ENCODE results near the gene PAWR. TPM values are rescaled to one million over a fixed set of nuclear protein-coding genes. Genes with fewer than 3 reads are reported as not detected.

The PAWR gene
- total and polyA plus RNA-seq, 10 of the 15 experiments (the other 5 are each of a cell fraction or from before 2014, with no cell fraction given): 8.1 to 70.6 (median 24.2) TPM

DNA sequence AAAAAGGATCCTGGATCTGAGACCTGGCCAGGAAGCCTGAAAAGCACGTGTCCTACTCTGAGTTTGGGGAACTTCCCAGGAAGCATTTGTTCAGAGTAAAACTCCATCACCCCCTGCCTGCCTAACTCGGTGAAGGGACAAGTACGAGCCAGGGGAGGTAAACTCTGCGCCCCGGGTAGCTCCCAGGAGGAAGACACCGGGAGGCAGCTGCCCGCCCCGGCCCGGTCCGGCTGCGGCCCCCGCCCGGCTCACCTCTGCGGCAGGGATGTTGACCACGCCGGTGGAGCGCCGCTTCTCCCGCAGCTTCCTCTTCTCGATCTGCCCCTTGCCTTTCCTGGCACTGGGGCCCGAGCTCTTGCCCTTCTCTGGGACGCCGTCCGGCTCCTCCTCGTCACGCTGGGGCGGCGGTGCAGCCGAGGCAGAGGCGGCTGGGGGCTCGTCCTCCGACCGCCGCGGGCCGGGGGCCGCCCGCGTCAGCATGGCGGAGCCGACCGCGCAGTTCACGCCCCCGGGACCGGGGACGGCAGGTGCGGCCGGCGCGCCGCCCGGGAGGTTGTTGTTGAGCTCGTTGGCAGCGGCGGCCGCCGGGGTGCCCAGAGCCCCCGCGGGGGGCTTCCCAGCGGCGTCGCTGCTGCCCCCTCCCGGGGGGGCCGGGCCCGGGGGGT is 1.2 kb downstream of the PAWR start (continued):
- TF ChIP-seq, protein P1, sequence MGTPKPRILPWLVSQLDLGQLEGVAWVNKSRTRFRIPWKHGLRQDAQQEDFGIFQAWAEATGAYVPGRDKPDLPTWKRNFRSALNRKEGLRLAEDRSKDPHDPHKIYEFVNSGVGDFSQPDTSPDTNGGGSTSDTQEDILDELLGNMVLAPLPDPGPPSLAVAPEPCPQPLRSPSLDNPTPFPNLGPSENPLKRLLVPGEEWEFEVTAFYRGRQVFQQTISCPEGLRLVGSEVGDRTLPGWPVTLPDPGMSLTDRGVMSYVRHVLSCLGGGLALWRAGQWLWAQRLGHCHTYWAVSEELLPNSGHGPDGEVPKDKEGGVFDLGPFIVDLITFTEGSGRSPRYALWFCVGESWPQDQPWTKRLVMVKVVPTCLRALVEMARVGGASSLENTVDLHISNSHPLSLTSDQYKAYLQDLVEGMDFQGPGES (IDR thresholded peaks at IDR 0.05): no peak
- TF ChIP-seq, protein P2, sequence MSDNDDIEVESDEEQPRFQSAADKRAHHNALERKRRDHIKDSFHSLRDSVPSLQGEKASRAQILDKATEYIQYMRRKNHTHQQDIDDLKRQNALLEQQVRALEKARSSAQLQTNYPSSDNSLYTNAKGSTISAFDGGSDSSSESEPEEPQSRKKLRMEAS (IDR thresholded peaks at IDR 0.05; ENCODE audit: low read depth, low read length): peak; percentile 40; the same call in 1 of the 2 replicates
- 0 out of 2 replicates have a peak, but pooled peaks have one; percentile 65 for TF ChIP-seq ZNF24 (IDR thresholded peaks at IDR 0.05)
- peak; percentile 74 for TF ChIP-seq MXI1 (IDR thresholded peaks at IDR 0.05; ENCODE audit: low read depth, low read length)
- TF ChIP-seq ZNF207 (IDR thresholded peaks at IDR 0.05; ENCODE audit: borderline replicate concordance): no peak
- peak; percentile 43; the same call in 1 of the 2 replicates for TF ChIP-seq BACH1 (IDR thresholded peaks at IDR 0.05; ENCODE audit: borderline replicate concordance)
- TF ChIP-seq HCFC1 (IDR thresholded peaks at IDR 0.05; ENCODE audit: low read length): no peak
- no peak for TF ChIP-seq KAT2A (conservative IDR thresholded peaks at IDR 0.05; ENCODE audit: control insufficient read depth, low read depth, low read length)
- TF ChIP-seq GABPA (IDR thresholded peaks at IDR 0.05; ENCODE audit: low read depth): no peak
- no peak for TF ChIP-seq YY1 (IDR thresholded peaks at IDR 0.05; ENCODE audit: low read depth, low read length)
- 0 out of 4 replicates have a peak, but pooled peaks of 1 of the 2 experiments have one; percentile 10 for TF ChIP-seq ETV6 (conservative IDR thresholded peaks at IDR 0.05 in 1 of 2, IDR thresholded peaks at IDR 0.05 in 1 of 2; ENCODE audit: borderline replicate concordance in 1 of 2, low read depth in 1 of 2)
- TF ChIP-seq, protein P3, sequence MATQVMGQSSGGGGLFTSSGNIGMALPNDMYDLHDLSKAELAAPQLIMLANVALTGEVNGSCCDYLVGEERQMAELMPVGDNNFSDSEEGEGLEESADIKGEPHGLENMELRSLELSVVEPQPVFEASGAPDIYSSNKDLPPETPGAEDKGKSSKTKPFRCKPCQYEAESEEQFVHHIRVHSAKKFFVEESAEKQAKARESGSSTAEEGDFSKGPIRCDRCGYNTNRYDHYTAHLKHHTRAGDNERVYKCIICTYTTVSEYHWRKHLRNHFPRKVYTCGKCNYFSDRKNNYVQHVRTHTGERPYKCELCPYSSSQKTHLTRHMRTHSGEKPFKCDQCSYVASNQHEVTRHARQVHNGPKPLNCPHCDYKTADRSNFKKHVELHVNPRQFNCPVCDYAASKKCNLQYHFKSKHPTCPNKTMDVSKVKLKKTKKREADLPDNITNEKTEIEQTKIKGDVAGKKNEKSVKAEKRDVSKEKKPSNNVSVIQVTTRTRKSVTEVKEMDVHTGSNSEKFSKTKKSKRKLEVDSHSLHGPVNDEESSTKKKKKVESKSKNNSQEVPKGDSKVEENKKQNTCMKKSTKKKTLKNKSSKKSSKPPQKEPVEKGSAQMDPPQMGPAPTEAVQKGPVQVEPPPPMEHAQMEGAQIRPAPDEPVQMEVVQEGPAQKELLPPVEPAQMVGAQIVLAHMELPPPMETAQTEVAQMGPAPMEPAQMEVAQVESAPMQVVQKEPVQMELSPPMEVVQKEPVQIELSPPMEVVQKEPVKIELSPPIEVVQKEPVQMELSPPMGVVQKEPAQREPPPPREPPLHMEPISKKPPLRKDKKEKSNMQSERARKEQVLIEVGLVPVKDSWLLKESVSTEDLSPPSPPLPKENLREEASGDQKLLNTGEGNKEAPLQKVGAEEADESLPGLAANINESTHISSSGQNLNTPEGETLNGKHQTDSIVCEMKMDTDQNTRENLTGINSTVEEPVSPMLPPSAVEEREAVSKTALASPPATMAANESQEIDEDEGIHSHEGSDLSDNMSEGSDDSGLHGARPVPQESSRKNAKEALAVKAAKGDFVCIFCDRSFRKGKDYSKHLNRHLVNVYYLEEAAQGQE (IDR thresholded peaks at IDR 0.05; ENCODE audit: low read depth, low read length): 0 out of 2 replicates have a peak, but pooled peaks have one; percentile 12
- TF ChIP-seq, protein P4, sequence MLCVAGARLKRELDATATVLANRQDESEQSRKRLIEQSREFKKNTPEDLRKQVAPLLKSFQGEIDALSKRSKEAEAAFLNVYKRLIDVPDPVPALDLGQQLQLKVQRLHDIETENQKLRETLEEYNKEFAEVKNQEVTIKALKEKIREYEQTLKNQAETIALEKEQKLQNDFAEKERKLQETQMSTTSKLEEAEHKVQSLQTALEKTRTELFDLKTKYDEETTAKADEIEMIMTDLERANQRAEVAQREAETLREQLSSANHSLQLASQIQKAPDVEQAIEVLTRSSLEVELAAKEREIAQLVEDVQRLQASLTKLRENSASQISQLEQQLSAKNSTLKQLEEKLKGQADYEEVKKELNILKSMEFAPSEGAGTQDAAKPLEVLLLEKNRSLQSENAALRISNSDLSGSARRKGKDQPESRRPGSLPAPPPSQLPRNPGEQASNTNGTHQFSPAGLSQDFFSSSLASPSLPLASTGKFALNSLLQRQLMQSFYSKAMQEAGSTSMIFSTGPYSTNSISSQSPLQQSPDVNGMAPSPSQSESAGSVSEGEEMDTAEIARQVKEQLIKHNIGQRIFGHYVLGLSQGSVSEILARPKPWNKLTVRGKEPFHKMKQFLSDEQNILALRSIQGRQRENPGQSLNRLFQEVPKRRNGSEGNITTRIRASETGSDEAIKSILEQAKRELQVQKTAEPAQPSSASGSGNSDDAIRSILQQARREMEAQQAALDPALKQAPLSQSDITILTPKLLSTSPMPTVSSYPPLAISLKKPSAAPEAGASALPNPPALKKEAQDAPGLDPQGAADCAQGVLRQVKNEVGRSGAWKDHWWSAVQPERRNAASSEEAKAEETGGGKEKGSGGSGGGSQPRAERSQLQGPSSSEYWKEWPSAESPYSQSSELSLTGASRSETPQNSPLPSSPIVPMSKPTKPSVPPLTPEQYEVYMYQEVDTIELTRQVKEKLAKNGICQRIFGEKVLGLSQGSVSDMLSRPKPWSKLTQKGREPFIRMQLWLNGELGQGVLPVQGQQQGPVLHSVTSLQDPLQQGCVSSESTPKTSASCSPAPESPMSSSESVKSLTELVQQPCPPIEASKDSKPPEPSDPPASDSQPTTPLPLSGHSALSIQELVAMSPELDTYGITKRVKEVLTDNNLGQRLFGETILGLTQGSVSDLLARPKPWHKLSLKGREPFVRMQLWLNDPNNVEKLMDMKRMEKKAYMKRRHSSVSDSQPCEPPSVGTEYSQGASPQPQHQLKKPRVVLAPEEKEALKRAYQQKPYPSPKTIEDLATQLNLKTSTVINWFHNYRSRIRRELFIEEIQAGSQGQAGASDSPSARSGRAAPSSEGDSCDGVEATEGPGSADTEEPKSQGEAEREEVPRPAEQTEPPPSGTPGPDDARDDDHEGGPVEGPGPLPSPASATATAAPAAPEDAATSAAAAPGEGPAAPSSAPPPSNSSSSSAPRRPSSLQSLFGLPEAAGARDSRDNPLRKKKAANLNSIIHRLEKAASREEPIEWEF (IDR thresholded peaks at IDR 0.05; ENCODE audit: insufficient replicate concordance, low read depth, low read length): no peak
- TF ChIP-seq STAT1 (conservative IDR thresholded peaks at IDR 0.05): no peak
- TF ChIP-seq, protein P5, sequence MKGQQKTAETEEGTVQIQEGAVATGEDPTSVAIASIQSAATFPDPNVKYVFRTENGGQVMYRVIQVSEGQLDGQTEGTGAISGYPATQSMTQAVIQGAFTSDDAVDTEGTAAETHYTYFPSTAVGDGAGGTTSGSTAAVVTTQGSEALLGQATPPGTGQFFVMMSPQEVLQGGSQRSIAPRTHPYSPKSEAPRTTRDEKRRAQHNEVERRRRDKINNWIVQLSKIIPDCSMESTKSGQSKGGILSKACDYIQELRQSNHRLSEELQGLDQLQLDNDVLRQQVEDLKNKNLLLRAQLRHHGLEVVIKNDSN (IDR thresholded peaks at IDR 0.05; ENCODE audit: borderline replicate concordance, extremely low read length, insufficient read depth, low read depth, low read length): peak; percentile 6
